ENCODE data around the gene EMC10. TPM values are rescaled to one million over a fixed set of nuclear protein-coding genes. Genes with fewer than 3 reads are reported as not detected.

EMC10 gene
- total and polyA plus RNA-seq, 10 of the 15 experiments (the other 5 are each of a cell fraction or from before 2014, with no cell fraction given), result 2.5 to 77.3 (median 20.3) TPM

DNA sequence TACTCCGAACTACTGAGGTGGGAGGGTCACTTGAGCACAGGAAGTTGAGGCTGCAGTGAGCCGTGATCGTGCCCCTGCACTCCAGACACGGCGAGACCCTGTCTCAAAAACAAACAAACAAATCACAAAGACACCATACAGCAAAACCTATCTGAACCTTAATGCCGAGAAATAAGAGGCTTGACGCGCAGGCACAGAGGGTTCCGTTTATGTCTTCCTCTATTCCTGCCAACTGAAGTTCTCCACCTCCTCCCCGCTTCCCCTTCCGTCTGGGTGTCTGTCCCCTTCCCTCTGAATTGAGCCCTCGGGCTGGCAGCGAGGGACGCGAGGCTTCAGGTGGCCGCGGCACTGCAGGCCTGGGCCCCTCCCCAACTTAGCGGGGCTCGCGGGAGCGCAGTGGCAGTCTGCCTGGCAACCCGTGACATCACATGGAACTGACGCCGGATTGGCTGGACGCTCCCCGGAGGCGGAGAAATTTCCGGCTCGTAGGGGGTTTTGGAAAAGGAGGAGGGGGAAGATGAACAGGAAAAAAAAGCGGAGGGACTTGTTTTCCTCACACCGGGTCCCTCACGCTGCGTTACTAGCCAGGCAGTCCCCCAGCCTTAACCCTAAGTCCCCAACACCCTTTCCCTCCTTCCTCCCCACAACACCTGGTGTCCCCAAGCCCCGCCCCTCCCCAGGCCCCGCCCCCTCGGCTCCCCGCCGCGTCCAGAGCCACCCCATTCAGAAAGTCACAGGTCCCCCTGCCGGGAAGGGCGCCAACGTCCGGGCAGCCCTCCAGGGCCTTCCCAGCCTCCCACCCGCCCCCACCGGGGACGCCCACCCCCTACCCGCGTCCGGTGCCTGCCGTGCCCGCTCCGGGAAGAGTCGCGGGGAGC lies 44.7 kb upstream of the EMC10 start (continued):
- no peak for TF ChIP-seq ATF3 (IDR thresholded peaks at IDR 0.05; ENCODE audit: borderline replicate concordance, extremely low read depth, low read depth, low read length)
- TF ChIP-seq BHLHE40 (IDR thresholded peaks at IDR 0.05; ENCODE audit: borderline replicate concordance in 1 of 2, low read depth in 2 of 2, low read length in 1 of 2), result peak; percentile 68 to 79
- peak; percentile 42; the same call in 1 of the 2 replicates for TF ChIP-seq SMAD5 (IDR thresholded peaks at IDR 0.05; ENCODE audit: low read depth)
- TF ChIP-seq ZNF217 (IDR thresholded peaks at IDR 0.05), result no peak
- peak; percentile 55 for TF ChIP-seq RELA (IDR thresholded peaks at IDR 0.05; ENCODE audit: borderline replicate concordance, partially characterized antibody)
- TF ChIP-seq EP300 (IDR thresholded peaks at IDR 0.05; ENCODE audit: borderline replicate concordance in 1 of 2, control insufficient read depth in 1 of 2, low read depth in 2 of 2, low read length in 2 of 2), result 0 out of 4 replicates have a peak, but pooled peaks of 1 of the 2 experiments have one; percentile 23
- TF ChIP-seq TARDBP (IDR thresholded peaks at IDR 0.05; ENCODE audit: borderline replicate concordance), result no peak
- TF ChIP-seq RFX5 (IDR thresholded peaks at IDR 0.05; ENCODE audit: low read depth, low read length), result peak; percentile 99
- no peak for TF ChIP-seq FOXK2 (IDR thresholded peaks at IDR 0.05)
- TF ChIP-seq SIX5 (IDR thresholded peaks at IDR 0.05; ENCODE audit: low read depth, low read length, severe bottlenecking), result no peak
- no peak for TF ChIP-seq HSF1 (IDR thresholded peaks at IDR 0.05; ENCODE audit: low read depth, low read length)
- TF ChIP-seq PAX8 (IDR thresholded peaks at IDR 0.05), result no peak
- TF ChIP-seq, protein P1, sequence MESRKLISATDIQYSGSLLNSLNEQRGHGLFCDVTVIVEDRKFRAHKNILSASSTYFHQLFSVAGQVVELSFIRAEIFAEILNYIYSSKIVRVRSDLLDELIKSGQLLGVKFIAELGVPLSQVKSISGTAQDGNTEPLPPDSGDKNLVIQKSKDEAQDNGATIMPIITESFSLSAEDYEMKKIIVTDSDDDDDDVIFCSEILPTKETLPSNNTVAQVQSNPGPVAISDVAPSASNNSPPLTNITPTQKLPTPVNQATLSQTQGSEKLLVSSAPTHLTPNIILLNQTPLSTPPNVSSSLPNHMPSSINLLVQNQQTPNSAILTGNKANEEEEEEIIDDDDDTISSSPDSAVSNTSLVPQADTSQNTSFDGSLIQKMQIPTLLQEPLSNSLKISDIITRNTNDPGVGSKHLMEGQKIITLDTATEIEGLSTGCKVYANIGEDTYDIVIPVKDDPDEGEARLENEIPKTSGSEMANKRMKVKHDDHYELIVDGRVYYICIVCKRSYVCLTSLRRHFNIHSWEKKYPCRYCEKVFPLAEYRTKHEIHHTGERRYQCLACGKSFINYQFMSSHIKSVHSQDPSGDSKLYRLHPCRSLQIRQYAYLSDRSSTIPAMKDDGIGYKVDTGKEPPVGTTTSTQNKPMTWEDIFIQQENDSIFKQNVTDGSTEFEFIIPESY (IDR thresholded peaks at IDR 0.05), result no peak
- no peak for TF ChIP-seq RAD21 (IDR thresholded peaks at IDR 0.05; ENCODE audit: insufficient read depth, low read depth, low read length)
- no peak; the same call in 1 of the 2 replicates for TF ChIP-seq TCF3 (IDR thresholded peaks at IDR 0.05; ENCODE audit: borderline replicate concordance, insufficient read depth, low read depth, low read length)
- TF ChIP-seq HDAC6 (IDR thresholded peaks at IDR 0.05; ENCODE audit: unreplicated experiment), result no peak
- TF ChIP-seq, protein P2, sequence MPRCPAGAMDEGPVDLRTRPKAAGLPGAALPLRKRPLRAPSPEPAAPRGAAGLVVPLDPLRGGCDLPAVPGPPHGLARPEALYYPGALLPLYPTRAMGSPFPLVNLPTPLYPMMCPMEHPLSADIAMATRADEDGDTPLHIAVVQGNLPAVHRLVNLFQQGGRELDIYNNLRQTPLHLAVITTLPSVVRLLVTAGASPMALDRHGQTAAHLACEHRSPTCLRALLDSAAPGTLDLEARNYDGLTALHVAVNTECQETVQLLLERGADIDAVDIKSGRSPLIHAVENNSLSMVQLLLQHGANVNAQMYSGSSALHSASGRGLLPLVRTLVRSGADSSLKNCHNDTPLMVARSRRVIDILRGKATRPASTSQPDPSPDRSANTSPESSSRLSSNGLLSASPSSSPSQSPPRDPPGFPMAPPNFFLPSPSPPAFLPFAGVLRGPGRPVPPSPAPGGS (IDR thresholded peaks at IDR 0.05; ENCODE audit: borderline replicate concordance, insufficient read depth, low read depth, low read length, poor library complexity, severe bottlenecking), result peak; percentile 11
- no peak for TF ChIP-seq PRDM15 (CRISPR knock-in tag; IDR thresholded peaks at IDR 0.05)
- TF ChIP-seq KLF5 (IDR thresholded peaks at IDR 0.05; ENCODE audit: partially characterized antibody), result no peak
